ENCODE results near the gene FHIT.

- TF ChIP-seq EP300 (IDR thresholded peaks at IDR 0.05) (no peak), POLR2A (IDR thresholded peaks at IDR 0.05) (no peak)
Measured at GRCh38 chr3:60073228-60073627, 1178.0 kb downstream of the FHIT start.
